GM19463 (cell line): Measurements from ENCODE around the gene LRRC14B.
"Not testable (repeated sequence)": the region's sequence is repeated elsewhere in the genome, so short reads cannot be mapped to it uniquely, and the experiment has no call there.

Source experiments
- ATAC-seq: cut with Tn5 transposase; IDR thresholded peaks from one replicate; pipeline ENCODE4 v1.9.1; 2021; ENCODE audit warnings: mild to moderate bottlenecking, moderate library complexity; ENCODE audit not compliant: unreplicated experiment

The LRRC14B gene

GRCh38 chr5:159448-160172 lies 31.7 kb upstream of the LRRC14B start:
- no peak for ATAC-seq

- no peak for ATAC-seq
These were observed 31.2 kb upstream of the LRRC14B start for GRCh38 chr5:160173-160510.

GRCh38 chr5:160921-161802 lies 30.1 kb upstream of the LRRC14B start:
- ATAC-seq = no peak

GRCh38 chr5:161803-162110 lies 29.5 kb upstream of the LRRC14B start:
- no peak for ATAC-seq

- no peak for ATAC-seq
These were observed 29.1 kb upstream of the LRRC14B start for GRCh38 chr5:162190-162564.

GRCh38 chr5:162565-163337 lies 28.5 kb upstream of the LRRC14B start:
- no peak for ATAC-seq

- no peak for ATAC-seq
These were observed 28.0 kb upstream of the LRRC14B start for GRCh38 chr5:163338-163620.

- no peak for ATAC-seq
These were observed 27.5 kb upstream of the LRRC14B start for GRCh38 chr5:163841-164240.

- no peak for ATAC-seq
These were observed 27.1 kb upstream of the LRRC14B start for GRCh38 chr5:164244-164643.

GRCh38 chr5:164783-165182 lies 26.5 kb upstream of the LRRC14B start:
- ATAC-seq = not testable (repeated sequence)

- ATAC-seq = no peak
These were observed 24.6 kb upstream of the LRRC14B start for GRCh38 chr5:166441-167372.

GRCh38 chr5:167511-167910 lies 23.8 kb upstream of the LRRC14B start:
- no peak for ATAC-seq

- no peak for ATAC-seq
These were observed 23.2 kb upstream of the LRRC14B start for GRCh38 chr5:167982-168660.

GRCh38 chr5:169071-169727 lies 22.1 kb upstream of the LRRC14B start:
- ATAC-seq = no peak

GRCh38 chr5:169728-170094 lies 21.6 kb upstream of the LRRC14B start:
- no peak for ATAC-seq

GRCh38 chr5:170971-171800 lies 20.1 kb upstream of the LRRC14B start:
- no peak for ATAC-seq

- no peak for ATAC-seq
These were observed 19.4 kb upstream of the LRRC14B start for GRCh38 chr5:171801-172331.

GRCh38 chr5:172421-172820 lies 18.9 kb upstream of the LRRC14B start:
- ATAC-seq = no peak

- ATAC-seq = no peak
These were observed 18.4 kb upstream of the LRRC14B start for GRCh38 chr5:172841-173251.
